ENCODE measurements around the gene SLC35F6. TPM values are rescaled to one million over a fixed set of nuclear protein-coding genes. Genes with fewer than 3 reads are reported as not detected.

SLC35F6 gene
- total and polyA plus RNA-seq, 4 donors: 11.4 to 30.7 (median 19.0) TPM

- Histone ChIP-seq H3K4me1 (ENCODE audit: control insufficient read depth in 4 of 4, insufficient read depth in 4 of 4, low read length in 3 of 4) (peaks cover 11 to 20% (median 18%) of the 10 kb centered on the region in 4 donors), H3K9me3 (ENCODE audit: control insufficient read depth in 4 of 4, low read length in 3 of 4) (no peaks in the 10 kb centered on the region), H3K27me3 (ENCODE audit: control insufficient read depth in 4 of 4, insufficient read depth in 4 of 4, low read length in 3 of 4) (no peaks in the 10 kb centered on the region), H3K4me3 (ENCODE audit: low read depth in 1 of 3, low read length in 3 of 3) (no peak overlapping the region), H3K27ac (ENCODE audit: low read depth in 1 of 2, low read length in 2 of 2) (no peak overlapping the region), H3K36me3 (ENCODE audit: control insufficient read depth in 4 of 4, insufficient read depth in 3 of 4, low read depth in 1 of 4, low read length in 3 of 4) (no peaks in the 10 kb centered on the region), H3K9ac (ENCODE audit: low read depth in 1 of 2, low read length in 2 of 2) (no peak overlapping the region)
- TF ChIP-seq TAF1 (conservative IDR thresholded peaks at IDR 0.05) (no peak), HNF4G (IDR thresholded peaks at IDR 0.05) (no peak), YY1 (IDR thresholded peaks at IDR 0.05) (no peak), EGR1 (IDR thresholded peaks at IDR 0.05; ENCODE audit: low read depth in 2 of 2) (no peak), JUND (IDR thresholded peaks at IDR 0.05) (no peak), RAD21 (IDR thresholded peaks at IDR 0.05) (no peak), ZBTB33 (IDR thresholded peaks at IDR 0.05) (no peak), FOXA2 (IDR thresholded peaks at IDR 0.05) (no peak), NR2F2 (IDR thresholded peaks at IDR 0.05) (no peak), GABPA (IDR thresholded peaks at IDR 0.05 in 1 of 2, conservative IDR thresholded peaks at IDR 0.05 in 1 of 2) (no peak), HNF4A (conservative IDR thresholded peaks at IDR 0.05) (no peak), RXRA (IDR thresholded peaks at IDR 0.05) (no peak), ATF3 (IDR thresholded peaks at IDR 0.05) (no peak), SP1 (IDR thresholded peaks at IDR 0.05) (no peak), MAX (IDR thresholded peaks at IDR 0.05) (no peak)
- TF ChIP-seq, protein P1, sequence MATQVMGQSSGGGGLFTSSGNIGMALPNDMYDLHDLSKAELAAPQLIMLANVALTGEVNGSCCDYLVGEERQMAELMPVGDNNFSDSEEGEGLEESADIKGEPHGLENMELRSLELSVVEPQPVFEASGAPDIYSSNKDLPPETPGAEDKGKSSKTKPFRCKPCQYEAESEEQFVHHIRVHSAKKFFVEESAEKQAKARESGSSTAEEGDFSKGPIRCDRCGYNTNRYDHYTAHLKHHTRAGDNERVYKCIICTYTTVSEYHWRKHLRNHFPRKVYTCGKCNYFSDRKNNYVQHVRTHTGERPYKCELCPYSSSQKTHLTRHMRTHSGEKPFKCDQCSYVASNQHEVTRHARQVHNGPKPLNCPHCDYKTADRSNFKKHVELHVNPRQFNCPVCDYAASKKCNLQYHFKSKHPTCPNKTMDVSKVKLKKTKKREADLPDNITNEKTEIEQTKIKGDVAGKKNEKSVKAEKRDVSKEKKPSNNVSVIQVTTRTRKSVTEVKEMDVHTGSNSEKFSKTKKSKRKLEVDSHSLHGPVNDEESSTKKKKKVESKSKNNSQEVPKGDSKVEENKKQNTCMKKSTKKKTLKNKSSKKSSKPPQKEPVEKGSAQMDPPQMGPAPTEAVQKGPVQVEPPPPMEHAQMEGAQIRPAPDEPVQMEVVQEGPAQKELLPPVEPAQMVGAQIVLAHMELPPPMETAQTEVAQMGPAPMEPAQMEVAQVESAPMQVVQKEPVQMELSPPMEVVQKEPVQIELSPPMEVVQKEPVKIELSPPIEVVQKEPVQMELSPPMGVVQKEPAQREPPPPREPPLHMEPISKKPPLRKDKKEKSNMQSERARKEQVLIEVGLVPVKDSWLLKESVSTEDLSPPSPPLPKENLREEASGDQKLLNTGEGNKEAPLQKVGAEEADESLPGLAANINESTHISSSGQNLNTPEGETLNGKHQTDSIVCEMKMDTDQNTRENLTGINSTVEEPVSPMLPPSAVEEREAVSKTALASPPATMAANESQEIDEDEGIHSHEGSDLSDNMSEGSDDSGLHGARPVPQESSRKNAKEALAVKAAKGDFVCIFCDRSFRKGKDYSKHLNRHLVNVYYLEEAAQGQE (IDR thresholded peaks at IDR 0.05): no peak
- TF ChIP-seq, protein P2, sequence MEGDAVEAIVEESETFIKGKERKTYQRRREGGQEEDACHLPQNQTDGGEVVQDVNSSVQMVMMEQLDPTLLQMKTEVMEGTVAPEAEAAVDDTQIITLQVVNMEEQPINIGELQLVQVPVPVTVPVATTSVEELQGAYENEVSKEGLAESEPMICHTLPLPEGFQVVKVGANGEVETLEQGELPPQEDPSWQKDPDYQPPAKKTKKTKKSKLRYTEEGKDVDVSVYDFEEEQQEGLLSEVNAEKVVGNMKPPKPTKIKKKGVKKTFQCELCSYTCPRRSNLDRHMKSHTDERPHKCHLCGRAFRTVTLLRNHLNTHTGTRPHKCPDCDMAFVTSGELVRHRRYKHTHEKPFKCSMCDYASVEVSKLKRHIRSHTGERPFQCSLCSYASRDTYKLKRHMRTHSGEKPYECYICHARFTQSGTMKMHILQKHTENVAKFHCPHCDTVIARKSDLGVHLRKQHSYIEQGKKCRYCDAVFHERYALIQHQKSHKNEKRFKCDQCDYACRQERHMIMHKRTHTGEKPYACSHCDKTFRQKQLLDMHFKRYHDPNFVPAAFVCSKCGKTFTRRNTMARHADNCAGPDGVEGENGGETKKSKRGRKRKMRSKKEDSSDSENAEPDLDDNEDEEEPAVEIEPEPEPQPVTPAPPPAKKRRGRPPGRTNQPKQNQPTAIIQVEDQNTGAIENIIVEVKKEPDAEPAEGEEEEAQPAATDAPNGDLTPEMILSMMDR (IDR thresholded peaks at IDR 0.05; ENCODE audit: low read depth, low read length, missing input control): no peak
- no peak for DNase-seq (ENCODE audit: low spot score)
- WGBS: 95% methylated on average over 3 of the region's 3 CpGs
Observed at GRCh38 chr2:26732446-26732845, 31.6 kb upstream of the SLC35F6 start.
